DLD1 (cell line): Measurements from ENCODE around the gene CLASP1.

ENCODE experiments used
- in situ Hi-C: cut with HindIII; loops from 2 replicates; pipeline ENCODE4 v1.10.0; 2017; ENCODE audit warnings: low sequenced_read_pairs

Gene CLASP1

DNA sequence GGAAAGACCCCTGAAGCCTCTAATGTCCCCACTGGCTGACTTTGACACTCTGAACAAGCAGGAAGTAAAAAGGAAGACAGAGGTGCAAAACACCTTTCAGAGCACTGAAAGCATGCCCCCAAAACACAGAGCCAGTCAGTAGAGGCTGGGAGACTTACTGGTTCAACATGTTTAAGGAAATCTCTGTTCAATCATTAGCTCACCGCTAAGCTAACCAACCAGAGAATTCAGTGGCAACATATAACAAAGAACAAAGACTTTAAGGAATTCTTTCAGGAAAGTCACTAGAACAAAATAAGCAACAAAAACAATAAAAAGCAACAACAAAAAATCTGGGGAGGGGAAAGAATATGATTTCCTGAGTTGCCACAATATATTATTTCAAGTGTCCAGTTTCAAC lies 142.6 kb downstream of the CLASP1 start:
- in situ Hi-C loops: no loop called here

DNA sequence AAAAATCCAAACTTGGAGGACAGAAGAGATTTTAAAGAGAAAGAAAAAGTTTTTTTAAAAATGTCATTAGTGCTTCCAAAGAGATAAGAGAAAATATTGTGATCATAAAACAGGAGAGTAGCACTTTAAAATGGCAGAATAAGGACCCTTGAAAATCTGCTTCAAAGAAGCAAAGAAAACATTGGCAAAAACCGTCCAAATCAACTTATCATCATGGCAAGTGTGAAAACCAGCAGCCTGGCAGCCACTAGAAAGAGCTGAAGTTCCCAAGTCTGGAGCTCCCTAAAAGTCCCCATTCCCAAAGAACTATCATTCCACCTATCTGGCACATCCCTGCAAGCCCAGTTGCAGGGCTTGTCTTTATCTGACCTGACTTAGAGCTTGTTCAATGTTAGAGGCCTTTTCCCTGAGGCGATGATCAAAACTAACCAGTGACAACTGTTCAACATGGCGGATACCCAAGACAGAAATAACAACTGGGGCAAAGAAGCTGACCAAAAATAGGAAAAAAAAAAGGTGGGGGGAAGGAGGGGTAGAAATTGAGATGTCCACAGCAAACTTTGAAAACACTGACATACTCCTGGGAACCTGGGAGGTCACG lies 143.2 kb downstream of the CLASP1 start:
- in situ Hi-C loops: no loop called here

DNA sequence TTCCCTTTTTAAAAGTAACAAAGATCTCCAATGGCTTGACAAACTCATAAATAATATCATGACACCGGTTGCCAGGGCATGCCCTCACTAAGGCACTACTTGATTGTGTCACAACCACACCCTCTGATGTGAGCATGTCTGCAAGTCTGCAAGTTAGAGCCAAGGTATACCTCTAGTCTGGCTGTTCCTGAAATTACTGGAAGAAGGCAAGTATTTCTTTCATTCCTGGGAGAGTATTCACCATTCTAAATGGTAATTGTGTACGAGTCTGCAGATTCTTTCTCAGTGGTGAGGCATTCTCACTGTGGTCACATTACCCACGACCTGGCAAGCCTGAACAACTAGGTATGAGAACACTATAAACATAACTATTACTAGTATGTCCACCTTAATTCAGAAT lies 144.3 kb downstream of the CLASP1 start:
- in situ Hi-C loops: no loop called here

DNA sequence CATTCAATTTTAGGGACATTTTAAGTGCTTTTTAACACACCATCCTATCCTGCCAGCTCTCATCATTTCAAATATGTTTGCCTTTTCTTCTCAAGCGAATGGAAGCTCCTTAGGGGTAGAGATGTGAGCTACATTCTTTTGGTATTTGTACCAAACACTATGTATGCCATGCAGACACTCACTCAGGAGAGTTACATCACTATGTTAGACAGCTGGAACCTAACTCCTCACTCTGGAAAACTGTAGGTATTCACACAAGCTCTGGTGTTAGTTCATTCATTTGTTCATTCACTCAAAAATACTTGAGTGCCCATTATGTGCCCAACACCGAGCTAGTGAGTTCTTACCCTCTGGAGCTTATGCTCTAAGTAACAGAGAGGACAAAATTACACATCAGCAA lies 144.9 kb downstream of the CLASP1 start:
- in situ Hi-C loops: no loop called here

DNA sequence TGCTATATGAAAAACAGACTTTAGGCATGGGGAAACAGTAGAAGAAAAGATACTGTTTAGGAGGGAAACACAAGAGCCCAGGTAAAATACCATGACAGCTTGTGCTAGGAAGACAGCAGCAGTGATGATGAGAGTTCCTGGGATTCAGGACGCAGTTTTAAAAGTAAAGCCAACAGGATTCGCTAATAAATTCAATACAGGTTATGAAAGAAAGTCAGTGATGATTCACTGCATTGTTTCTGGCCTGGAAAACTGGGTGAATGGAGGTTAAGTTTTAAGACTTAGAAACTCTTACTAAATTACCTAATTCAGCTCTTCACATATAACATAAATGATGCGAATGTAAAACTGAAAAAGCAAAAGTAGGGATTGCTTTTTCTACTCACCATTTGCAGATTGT lies 146.5 kb downstream of the CLASP1 start:
- in situ Hi-C loops: no loop called here

- in situ Hi-C loops: no loop called here
These were observed 147.0 kb downstream of the CLASP1 start for GRCh38 chr2:121502246-121502645.

DNA sequence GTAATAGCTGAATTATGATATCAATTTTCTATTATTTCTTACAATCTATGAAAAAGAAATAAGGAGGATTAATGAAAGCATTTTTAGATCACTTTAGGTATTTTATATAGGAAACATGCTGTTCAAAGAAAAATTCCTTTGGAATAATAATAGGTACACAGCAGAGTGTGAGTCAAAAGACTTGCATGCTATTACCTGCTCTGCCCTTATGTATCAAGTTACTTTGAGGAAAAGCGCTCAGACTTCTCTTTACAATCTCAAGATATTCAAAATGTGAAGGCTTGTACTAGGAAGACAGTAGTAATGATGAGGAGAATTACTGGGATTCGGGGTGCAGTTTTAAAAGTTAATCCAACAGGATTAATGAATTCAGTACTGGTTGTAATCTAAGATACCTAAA lies 147.7 kb downstream of the CLASP1 start:
- in situ Hi-C loops: no loop called here

DNA sequence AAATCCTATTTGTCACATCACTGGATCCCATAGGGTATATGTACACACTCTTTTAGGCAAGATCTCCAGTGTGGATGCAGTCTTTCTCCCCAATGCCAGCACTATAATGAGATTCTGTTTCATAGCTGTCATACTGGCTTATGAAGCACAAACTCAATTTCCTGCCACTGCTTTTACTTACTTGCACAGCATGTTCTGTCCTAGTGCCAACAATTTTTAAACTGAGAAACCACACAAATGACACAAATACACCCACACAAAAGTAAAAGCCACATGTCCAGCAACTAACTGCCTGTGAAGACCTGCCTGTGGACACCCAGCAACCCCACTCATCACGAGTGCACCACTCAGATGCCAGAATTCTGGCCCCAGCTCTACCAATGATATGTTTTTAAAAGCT lies 148.2 kb downstream of the CLASP1 start:
- in situ Hi-C loops: no loop called here

DNA sequence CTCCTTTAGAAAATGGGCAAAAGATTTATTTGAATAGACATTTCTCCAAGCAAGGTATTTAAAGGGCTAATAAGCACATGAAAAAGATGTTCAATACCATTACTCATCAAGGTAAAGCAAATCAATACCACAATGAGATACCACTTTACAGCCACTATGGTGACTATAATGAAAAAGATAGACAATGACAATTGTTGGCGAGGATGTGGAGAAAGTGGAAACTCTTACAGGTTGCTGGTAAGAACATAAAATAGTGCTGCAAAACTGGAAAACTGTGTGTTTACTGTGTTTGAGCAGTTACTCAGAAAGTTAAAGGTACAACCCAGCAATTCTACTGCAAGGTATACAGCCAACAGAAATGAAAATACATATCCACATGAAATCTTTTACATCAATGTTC lies 150.5 kb downstream of the CLASP1 start:
- in situ Hi-C loops: no loop called here

GRCh38 chr2:121492409-121492808 lies 156.9 kb downstream of the CLASP1 start:
- in situ Hi-C loops: no loop called here

GRCh38 chr2:121491518-121491917 lies 157.7 kb downstream of the CLASP1 start:
- in situ Hi-C loops: no loop called here

DNA sequence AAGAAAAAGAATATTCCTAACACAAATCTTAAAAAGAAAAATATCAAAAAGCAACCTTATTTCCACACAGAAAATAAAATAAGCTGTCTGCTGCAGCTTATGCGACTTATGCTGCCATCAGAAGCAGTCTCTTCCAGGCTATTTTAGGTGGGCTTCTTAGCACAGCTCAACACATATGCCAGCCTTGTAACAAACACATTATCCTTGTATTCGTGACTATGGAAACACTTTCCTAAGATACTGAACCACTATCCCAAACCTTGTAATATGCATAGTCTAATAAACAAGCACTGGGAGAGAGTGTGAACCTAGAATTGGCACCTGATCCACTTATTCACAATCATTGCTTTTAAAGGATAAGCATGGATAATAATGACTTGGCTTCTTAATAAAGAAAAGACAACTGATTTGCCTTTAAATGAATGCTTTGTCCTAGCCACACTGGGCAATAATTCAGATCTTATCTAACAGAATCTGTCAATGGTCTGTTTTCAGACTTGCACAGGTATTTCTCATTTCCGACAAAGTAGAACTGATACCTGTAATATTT lies 158.6 kb downstream of the CLASP1 start:
- in situ Hi-C loops: no loop called here

- in situ Hi-C loops: no loop called here
These were observed 159.2 kb downstream of the CLASP1 start for GRCh38 chr2:121489911-121490583.

- in situ Hi-C loops: no loop called here
These were observed 160.0 kb downstream of the CLASP1 start for GRCh38 chr2:121489284-121489683.

- in situ Hi-C loops: no loop called here
These were observed 163.0 kb downstream of the CLASP1 start for GRCh38 chr2:121486191-121486790.

DNA sequence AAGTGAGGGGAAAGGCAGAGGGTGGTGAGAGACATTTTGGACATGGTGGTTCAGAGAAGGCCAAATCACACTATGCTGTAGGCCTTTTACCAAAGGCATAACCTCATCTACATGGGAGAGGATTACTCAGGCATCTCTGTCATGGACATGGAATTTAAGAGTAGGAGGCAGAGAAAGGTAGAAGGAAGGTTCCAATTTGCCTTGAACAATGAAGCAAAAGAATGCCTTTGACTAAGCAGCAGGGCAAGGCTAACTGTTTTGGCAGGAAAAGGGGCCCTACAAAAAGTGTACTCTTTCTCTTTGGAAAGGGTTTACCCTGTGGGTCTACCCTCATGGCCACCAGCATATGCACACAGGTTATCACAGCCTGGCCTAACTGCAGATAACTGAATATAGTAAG lies 164.2 kb downstream of the CLASP1 start:
- in situ Hi-C loops: no loop called here

GRCh38 chr2:121483846-121484245 lies 165.4 kb downstream of the CLASP1 start:
- in situ Hi-C loops: no loop called here

GRCh38 chr2:121483021-121483420 lies 166.2 kb downstream of the CLASP1 start:
- in situ Hi-C loops: no loop called here

DNA sequence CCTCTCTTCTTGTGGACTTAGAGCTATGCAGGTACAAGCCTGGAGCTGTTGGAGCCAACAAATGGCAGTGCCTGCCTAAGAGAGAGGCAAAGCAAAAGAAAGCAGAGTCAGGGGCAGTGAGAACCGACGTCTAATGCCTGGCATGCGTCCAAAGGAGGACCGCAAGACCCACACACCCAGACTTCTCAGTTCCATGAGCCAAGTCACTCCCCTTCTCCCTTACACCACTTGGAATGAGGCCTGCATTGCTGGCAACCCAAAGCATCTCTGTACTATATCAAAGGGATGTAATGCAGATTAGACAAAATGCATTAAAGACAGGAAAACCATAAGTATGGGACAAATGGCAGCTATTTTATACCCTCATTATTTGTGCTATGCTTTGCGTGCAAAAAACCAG lies 168.4 kb downstream of the CLASP1 start:
- in situ Hi-C loops: no loop called here

DNA sequence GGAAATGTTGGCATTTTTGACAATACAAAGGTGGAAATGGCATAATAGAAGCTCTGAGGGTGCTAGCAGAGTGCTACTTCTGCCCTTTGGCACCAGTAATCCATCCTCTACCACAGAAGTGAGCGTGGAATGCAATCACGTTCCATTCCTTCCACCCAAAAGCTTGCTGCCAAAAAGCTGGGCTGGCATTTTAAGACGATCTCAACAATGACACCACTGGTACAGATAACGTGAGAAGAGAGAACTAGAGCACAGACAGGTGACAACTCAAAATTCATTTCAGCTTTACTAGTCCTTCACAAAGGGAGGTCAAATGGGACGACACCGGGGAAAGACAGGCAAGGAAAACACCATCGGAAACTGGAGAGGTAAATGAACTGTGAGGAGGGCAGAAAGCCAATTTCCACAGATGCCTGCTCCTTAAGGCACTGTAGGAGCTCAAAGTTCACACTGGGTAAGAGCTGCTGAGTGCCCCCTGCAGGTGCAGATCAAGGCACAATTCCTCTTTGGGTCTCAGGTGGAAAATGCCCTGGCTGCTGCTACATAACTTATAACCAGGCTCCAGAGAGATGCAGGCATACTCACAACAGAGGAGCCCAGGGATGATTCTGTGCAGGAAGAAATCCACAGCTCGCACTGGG lies 169.3 kb downstream of the CLASP1 start:
- in situ Hi-C loops: no loop called here

- in situ Hi-C loops: no loop called here
These were observed 170.1 kb downstream of the CLASP1 start for GRCh38 chr2:121478996-121479745.
